Umbilical cord (tissue), 2 donors: ENCODE data around the gene DNAJC7. TPM values are rescaled to one million over a fixed set of nuclear protein-coding genes. Genes with fewer than 3 reads are reported as not detected.
"Not testable (repeated sequence)": the region's sequence is repeated elsewhere in the genome, so short reads cannot be mapped to it uniquely, and the experiment has no call there.

Experiments used
- DNase-seq: peaks from one replicate; pipeline ENCODE4 v3.0.0-alpha.2; 2015; ENCODE audit warnings: low spot score
- total RNA-seq: library from RNA; depleted of rRNA; stranded (reverse); fragments of >200 nt; gene quantifications from one replicate; pipeline ENCODE4 v1.2.3, GENCODE V29; 2014; ENCODE audit warnings: low replicate concordance; ENCODE audit not compliant: insufficient read depth

The DNAJC7 gene
- total RNA-seq, 1 donor from 2014 or later = 60.9 TPM

DNA sequence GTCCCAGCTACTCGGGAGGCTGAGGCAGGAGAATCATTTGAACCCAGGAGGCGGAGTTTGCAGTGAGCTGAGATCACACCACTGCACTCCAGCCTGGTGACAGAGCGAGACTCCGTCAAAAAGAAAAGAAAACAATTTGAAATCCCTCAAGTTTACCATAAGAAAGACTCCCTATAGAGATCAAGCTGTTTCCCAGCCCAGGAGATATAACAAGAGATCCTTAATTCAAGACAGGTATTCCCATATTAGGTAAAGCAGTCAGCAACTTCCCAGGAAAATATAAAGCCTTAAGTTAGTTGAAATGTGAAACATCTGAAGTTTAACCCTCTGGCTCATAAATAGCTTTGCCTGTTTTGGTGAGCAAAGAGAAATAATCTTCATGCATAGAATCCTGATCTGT lies 4.9 kb downstream of the DNAJC7 start:
- not testable (repeated sequence) for DNase-seq

DNA sequence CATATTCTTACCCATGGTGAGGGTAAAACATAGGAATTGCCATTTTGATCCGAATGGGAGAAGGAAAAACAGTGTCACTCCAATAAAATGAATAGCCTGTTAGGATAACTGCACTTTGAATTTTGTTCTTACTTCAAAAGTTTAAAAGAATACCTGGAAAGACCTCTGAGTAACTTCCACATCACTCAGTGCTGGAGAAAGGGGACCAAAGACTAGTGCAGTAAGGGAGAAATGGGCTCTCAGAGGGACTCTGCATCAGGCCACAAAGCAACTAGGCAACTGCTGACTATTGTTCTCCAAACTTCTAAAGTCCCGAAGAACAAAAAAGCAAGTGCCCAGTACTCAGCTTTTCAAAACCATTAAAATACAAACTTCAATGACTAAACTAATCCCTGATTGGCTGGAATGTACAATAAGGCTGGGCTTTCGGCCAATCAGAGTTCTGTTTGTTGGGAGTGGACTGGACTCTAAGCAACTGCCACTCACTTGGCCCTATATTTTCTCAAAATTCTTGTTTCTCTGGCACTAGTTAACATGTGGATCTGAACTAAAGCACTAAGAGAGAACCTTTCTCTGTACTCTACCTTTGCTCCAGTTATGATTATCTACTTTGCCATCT lies 6.2 kb downstream of the DNAJC7 start:
- no peak for DNase-seq

- not testable (repeated sequence) for DNase-seq
Measured at GRCh38 chr17:42010266-42010680, 7.0 kb downstream of the DNAJC7 start.

DNA sequence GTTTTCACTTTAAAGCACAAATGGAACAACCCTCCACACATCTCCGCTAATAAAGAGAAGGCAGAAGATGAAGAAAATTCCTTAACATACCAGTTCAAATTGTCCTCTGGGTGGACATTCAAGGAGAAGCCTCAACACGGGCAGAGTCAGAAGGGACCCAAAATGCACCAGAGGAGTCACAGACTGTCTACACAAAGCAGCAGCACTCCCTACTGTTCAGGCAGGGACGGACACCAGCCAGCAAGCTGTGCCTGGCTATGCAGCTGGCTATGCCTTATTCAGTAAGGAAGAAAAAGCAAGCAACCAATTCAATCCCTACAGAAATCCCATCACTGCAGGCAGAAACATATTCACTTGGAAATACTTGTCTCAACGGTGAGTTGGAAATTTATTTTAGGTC lies 8.1 kb downstream of the DNAJC7 start:
- DNase-seq = no peak

DNA sequence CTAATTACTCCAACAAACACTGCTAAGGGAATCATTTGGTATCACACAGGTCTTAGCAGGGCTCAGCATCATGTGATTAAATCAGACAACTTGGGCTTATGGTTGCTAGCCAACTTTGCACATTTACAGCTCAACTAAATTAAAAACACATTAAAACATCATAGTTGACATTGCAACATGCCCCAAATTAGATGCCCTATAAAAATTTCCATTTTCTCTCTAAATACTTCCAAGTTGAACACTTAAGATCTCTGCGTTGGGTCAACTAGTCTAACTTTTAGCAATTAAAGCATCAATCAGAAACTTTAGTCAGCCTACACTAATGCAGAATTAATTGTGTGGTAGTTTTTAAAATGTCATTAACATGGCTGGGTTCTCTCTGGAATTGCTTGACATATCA lies 12.1 kb downstream of the DNAJC7 start:
- no peak for DNase-seq

DNA sequence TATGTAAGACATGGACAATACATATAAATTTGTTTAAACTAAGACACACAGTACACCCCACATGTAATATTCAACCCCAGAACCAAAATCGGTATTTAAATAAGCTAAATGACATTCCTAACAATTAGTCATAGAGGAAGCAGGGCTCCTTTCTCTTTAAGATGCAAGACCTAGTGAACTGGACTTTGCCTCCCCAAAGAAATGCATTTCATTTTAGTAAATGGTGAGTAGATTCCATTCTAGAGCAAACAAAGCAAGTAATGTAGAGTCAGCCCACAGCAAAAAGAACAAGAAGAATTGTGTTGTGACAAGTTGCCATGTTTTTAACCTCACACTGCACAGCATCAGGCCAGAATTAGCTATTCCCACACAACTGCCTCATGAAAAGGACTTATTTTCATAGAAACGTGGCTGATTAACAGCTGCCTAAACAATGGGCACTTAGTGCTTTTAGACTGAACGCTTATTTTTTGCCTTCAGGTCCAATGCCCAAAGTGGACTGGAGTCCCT lies 14.4 kb downstream of the DNAJC7 start:
- no peak for DNase-seq

GRCh38 chr17:42002175-42002791 lies 15.0 kb downstream of the DNAJC7 start:
- no peak for DNase-seq

DNA sequence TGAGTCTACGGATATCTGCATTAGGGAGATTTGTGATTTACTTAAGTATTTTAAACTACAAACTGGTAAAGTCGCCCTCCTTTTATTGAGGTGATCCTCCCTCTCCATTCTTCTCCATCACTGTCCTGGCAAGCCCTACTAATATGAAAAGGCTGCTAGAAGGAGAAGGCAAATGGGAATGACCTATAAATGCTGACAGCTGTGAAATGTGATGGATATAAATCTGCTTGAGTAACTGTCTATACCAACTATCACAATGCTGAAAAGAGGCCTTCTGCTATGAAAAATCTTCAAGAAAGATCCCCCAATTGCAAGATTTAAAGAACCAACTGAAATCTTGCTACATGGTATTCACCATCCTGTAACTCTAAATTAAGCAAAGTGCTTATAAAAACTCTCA lies 15.5 kb downstream of the DNAJC7 start:
- no peak for DNase-seq

- no peak for DNase-seq
Measured at GRCh38 chr17:42000413-42001133, 16.7 kb downstream of the DNAJC7 start.

DNA sequence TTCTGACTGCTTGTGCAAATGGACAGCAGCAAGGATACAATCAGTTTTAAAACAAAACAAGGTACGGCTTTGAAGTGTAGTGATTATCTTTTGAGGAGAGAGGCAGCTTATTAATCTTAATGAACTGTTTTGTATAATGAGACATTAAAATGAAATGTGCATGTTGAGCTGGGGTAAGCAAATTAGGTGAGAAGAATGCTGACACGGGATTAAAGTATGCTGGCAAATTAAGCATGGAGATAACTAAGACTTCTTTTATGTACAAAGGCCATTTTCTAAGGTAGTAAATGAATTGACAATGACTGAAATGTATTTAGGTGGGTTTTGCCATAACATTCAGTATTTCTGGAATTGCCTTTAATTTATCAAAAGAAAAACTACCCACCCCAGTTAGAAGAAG lies 18.7 kb downstream of the DNAJC7 start:
- DNase-seq = no peak

DNA sequence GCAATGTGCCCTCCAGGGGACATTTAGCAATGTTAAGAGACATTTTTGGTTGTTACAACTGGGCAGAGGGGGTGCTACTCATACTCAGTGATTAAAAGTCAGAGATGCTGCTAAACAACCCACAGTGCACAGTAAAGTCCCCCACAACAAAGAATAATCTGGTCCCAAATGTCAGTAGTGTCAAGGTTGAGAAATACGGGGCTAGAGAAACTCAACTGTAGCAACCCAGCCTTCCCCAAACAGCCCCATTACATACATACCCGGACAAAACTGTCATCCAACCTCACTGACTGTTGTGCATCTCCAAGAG lies 20.4 kb downstream of the DNAJC7 start:
- no peak for DNase-seq

- no peak for DNase-seq
Measured at GRCh38 chr17:41992576-41992975, 24.7 kb downstream of the DNAJC7 start.

GRCh38 chr17:41989702-41990419 lies 27.4 kb downstream of the DNAJC7 start:
- no peak for DNase-seq

DNA sequence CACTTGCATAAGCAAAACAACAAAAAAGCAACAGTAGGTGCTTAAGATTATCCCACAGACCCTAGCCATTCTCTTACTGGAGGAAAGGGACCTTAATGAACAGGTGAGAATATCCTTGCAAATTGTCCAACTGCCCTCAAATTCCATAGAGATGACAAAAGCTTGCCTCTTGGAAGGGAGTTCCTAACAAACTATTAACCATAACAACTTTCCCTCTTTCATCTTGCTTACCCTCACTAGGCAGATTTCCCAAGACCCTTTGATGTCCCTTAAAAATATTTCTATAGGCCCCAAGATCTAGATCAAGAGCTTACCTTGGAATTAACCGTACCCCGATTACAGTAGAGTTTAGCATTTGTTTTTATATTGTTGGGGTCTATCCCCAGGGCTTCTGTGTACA lies 28.8 kb downstream of the DNAJC7 start:
- DNase-seq = no peak

DNA sequence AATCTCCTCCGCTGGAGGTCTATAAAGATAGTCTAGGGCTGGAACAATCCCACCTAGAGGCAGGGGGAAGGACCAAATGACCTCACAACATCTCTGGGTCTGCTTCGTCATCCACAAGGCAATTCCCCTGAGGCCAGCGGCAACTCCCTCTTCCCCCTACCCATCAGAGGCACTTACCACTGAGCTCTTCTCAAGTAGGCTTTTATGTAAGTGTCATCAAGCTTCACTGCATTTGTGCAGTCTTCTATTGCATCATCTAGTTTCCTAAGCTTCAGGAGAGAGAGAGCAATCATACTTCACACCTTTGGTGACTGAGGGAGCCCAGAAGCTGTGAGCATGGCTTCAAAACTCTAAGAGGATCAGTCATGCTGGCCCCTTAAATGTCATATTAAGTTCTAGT lies 29.6 kb downstream of the DNAJC7 start:
- DNase-seq = no peak

DNA sequence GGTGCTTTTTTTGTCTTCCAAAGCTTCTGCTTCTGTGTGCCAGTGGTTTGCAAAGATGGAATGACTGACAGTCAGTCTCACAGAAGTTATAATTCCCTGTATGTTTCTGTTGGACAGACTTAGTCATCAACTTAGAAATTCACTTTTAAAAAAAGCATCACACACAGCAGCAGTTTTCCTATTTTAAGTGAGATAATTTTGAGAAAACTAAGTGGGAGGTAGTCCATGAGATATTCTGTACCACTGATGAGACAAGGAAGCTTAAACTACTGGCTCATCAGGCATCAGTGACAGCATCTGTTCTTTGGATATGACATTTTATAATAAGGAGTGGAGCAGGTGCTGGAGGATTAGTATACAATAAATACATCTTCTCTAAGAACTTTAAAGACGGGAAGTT lies 30.6 kb downstream of the DNAJC7 start:
- DNase-seq = no peak

DNA sequence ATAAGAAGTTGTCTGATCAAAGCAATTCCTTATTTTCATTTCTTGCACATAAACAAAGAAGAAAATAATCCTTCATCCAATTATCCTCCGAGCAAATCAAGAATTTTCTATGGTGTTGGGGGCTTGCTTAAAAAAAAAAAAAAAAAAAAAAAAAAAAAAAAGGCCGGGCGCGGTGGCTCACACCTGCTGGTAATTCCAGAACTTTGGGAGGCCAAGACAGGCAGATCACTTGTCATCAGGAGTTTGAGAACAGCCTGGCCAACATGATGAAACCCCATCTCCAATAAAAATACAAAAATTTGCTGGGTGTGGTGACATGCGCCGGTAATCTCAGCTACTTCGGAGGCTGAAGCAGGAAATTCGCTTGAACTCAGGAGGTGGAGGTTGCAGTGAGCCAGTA lies 31.3 kb downstream of the DNAJC7 start:
- no peak for DNase-seq

DNA sequence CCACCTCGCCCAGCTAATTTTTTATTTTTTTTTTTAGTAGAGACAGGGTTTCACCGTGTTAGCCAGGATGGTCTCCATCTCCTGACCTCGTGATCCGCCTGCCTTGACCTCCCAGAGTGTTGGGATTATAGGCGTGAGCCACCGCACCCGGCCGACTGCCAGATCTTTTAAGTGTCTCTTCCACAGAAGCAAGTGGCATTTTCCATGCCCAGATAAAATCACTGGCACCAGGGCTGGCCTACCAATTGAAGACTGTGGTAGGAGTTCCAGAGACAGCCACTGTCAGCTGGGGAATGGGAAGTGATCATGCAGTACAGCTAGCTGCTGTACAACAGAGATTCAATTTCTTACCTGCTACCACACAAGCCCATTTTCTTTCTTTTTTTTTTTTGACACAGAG lies 32.8 kb downstream of the DNAJC7 start:
- no peak for DNase-seq

- peak; percentile 48 for DNase-seq
Measured at GRCh38 chr17:41982026-41982760, 35.0 kb downstream of the DNAJC7 start.

DNA sequence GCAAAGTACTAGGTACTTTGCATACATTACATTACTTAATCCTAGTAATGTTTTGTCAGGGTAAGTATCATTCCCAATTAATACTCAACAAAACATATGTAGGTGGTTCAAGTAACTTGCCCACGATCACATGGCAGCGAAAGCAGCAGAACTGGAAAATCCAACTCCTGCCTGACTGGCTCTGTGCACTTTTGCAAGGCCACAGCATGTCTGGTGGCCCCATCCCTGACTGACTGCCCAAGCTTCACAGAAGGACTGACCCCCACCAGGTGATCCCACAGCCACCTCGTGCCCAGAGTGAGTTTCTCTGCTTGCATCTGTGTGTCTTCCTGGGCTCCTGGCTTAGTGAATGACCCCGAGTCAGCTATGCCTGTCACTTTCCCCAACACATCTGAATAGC lies 39.2 kb downstream of the DNAJC7 start:
- DNase-seq = no peak

DNA sequence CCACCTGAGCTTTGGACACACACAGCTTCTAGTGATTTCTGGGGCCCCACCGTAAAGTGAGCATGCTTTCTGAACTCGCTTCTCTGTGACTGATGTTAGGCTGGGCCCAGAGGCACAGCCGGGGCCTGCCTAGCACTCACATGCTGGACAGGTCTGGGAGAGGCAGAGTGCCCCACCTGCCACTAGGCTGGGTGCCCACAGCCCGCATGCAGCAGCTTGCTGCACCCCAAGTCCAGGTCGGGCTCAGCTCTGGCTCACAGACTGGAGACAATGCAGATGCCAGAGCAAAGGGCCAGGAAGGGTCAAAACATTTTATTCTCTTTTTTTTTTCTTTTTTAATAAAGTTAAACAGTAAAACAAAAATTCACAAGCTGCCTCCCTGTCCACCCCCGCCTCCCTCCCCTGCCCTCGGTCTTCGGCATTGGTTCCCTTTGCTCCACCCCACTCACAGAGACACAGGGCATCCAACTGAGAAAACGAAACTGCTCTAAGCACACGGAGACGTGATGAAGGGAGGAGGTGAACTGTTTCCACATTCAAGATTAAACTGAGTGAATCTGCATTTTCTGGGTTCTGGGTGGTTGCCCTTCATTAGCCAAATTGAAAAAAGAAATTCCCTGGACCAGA lies 41.0 kb downstream of the DNAJC7 start:
- DNase-seq = no peak
